SU-DHL-6 (cell line): ENCODE measurements around the gene ARMC9.

ENCODE experiments used
- H2AFZ ChIP-seq: fragments of 200-600 bp; sonication (generic); 2 replicates; pipeline ENCODE4 v1.6.1; 2014; ENCODE audit warnings: low read depth, mild to moderate bottlenecking, moderate library complexity, mixed read lengths, antibody characterized with exemption, low read length; ENCODE audit not compliant: severe bottlenecking
- H3F3A ChIP-seq: fragments of 200-600 bp; shearing (Covaris generic); 2 replicates; pipeline ENCODE4 v1.6.0; 2016; ENCODE audit warnings: antibody characterized with exemption, mild to moderate bottlenecking; ENCODE audit not compliant: insufficient read depth
- H3K27ac ChIP-seq: fragments of 200-600 bp; sonication (generic); 2 replicates; pipeline ENCODE4 v1.5.1; 2016; ENCODE audit warnings: low read depth, mild to moderate bottlenecking, low read length, moderate library complexity, mixed read lengths
- H3K27me3 ChIP-seq: fragments of 200-600 bp; sonication (generic), shearing (Covaris generic); 2 replicates; pipeline ENCODE4 v1.6.0; 2014; ENCODE audit warnings: mild to moderate bottlenecking, low read length
- H3K36me3 ChIP-seq: fragments of 200-600 bp; sonication (generic); 2 replicates; pipeline ENCODE4 v1.6.1; 2014; ENCODE audit warnings: mild to moderate bottlenecking, low read length, mixed read lengths
- H3K4me2 ChIP-seq: fragments of 300-600, 200-600 bp; shearing (Covaris generic), sonication (generic); 2 replicates; pipeline ENCODE4 v1.6.0; 2014; ENCODE audit warnings: low read length, low read depth, mild to moderate bottlenecking; ENCODE audit not compliant: poor library complexity, severe bottlenecking
- H3K4me3 ChIP-seq: fragments of 200-600 bp; sonication (generic); 2 replicates; pipeline ENCODE4 v1.5.1; 2014; ENCODE audit warnings: antibody characterized with exemption, low read length, mild to moderate bottlenecking, mixed read lengths; ENCODE audit not compliant: insufficient read depth, poor library complexity, severe bottlenecking
- H3K79me2 ChIP-seq: fragments of 200-600 bp; sonication (generic); 2 replicates; pipeline ENCODE4 v1.6.1; 2014; ENCODE audit warnings: mild to moderate bottlenecking, low read length, moderate library complexity; ENCODE audit not compliant: insufficient read depth
- H3K9ac ChIP-seq: fragments of 200-600 bp; sonication (generic); 2 replicates; pipeline ENCODE4 v1.7.0; 2014; ENCODE audit warnings: mild to moderate bottlenecking, low read length
- H3K9me2 ChIP-seq: fragments of 200-600 bp; sonication (generic); replicated peaks from 2 replicates; pipeline ENCODE4 v1.6.1; 2014; ENCODE audit warnings: low read length; ENCODE audit not compliant: insufficient read depth
- H3K9me3 ChIP-seq: fragments of 200-600 bp; sonication (generic); 2 replicates; pipeline ENCODE4 v1.6.1; 2014; ENCODE audit warnings: low read length, mixed read lengths; ENCODE audit not compliant: insufficient read depth
- H4K20me1 ChIP-seq: fragments of 200-600 bp; sonication (generic); 2 replicates; pipeline ENCODE4 v1.6.1; 2014; ENCODE audit warnings: low read depth, mild to moderate bottlenecking, antibody characterized with exemption, low read length, moderate library complexity, mixed read lengths
- EZH2phosphoT487 ChIP-seq: fragments of 200-600 bp; sonication (generic), shearing (Covaris generic); conservative IDR thresholded peaks from 2 replicates; pipeline ENCODE4 v1.6.1; 2018; ENCODE audit warnings: mild to moderate bottlenecking, antibody characterized with exemption, low read length, moderate library complexity, mixed read lengths
- TF ChIP-seq, protein P1 (sequence below): fragments of 200-600 bp; sonication (generic); IDR thresholded peaks from one replicate; pipeline ENCODE4 v1.5.1; 2017; ENCODE audit warnings: antibody characterized with exemption, mild to moderate bottlenecking, low read length, moderate library complexity; ENCODE audit not compliant: insufficient read depth, poor library complexity, severe bottlenecking

ARMC9 gene

DNA sequence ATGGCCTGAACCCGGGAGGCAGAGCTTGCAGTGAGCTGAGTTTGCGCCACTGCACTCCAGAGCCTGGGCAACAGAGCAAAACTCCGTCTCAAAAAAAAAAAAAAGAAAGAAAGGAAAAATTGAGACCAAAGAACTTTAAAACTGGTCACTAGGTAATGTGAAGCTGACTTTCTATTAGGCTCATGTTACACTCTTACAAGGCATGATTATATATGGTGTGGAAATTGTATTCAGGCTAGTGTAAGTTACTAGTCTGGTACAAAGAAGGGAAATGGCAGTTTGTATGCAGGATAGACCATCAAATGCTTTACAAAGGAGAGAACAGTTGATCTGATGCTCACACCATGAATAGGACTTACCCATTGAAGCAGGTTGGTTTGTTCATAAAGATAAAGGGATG is 35.4 kb upstream of the ARMC9 start:
- no peaks in the 10 kb centered on the region for H4K20me1 ChIP-seq
- TF ChIP-seq EZH2phosphoT487, result no peak
- TF ChIP-seq, protein P1, sequence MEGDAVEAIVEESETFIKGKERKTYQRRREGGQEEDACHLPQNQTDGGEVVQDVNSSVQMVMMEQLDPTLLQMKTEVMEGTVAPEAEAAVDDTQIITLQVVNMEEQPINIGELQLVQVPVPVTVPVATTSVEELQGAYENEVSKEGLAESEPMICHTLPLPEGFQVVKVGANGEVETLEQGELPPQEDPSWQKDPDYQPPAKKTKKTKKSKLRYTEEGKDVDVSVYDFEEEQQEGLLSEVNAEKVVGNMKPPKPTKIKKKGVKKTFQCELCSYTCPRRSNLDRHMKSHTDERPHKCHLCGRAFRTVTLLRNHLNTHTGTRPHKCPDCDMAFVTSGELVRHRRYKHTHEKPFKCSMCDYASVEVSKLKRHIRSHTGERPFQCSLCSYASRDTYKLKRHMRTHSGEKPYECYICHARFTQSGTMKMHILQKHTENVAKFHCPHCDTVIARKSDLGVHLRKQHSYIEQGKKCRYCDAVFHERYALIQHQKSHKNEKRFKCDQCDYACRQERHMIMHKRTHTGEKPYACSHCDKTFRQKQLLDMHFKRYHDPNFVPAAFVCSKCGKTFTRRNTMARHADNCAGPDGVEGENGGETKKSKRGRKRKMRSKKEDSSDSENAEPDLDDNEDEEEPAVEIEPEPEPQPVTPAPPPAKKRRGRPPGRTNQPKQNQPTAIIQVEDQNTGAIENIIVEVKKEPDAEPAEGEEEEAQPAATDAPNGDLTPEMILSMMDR, result no peak
- H3K9me2 ChIP-seq, result no peaks in the 10 kb centered on the region
- no peak overlapping the region for H2AFZ ChIP-seq
- no peaks in the 10 kb centered on the region for H3K9me3 ChIP-seq
- H3K27ac ChIP-seq, result no peak overlapping the region
- no peak overlapping the region for H3K9ac ChIP-seq
- peaks cover 23% of the 10 kb centered on the region; the same call in 1 of the 2 replicates for H3K36me3 ChIP-seq
- no peaks in the 10 kb centered on the region for H3K27me3 ChIP-seq
- no peak overlapping the region for H3K4me2 ChIP-seq
- H3K79me2 ChIP-seq, result no peaks in the 10 kb centered on the region
- no peak overlapping the region for H3K4me3 ChIP-seq
- no peaks in the 10 kb centered on the region for H3F3A ChIP-seq

DNA sequence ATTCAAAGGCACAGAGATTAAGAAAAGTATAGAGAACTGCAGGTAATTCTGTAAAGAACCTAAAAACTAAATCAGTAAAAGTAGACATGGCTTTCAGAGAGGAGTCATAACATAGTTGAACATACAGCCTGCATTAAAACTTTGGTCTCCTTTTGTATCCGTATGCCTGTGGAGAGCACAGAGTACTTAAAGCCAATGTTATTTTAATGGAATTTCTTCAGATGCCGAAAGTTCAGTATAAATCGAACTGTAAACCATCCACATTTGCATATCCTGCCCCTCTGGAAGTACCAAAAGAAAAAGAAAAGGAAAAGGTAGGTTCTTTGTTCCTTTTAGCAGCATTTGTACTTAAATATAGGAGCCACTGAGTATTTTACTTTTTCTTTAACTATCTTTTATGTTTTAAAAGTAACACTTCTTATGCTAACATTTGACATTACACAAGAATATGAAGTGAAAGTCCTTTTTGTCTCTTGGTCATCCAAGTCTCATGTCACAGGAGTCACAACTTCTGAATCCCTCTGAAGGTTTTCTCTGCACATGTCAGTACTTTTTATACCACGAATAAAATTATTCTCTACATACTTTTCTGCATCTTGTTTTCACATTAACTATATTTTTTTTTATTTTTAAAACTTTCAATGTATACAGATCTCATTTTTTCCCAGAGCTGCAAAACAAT is 34.9 kb upstream of the ARMC9 start:
- no peaks in the 10 kb centered on the region for H3K79me2 ChIP-seq
- no peak overlapping the region for H3K4me2 ChIP-seq
- no peak overlapping the region for H3K4me3 ChIP-seq
- no peak overlapping the region for H2AFZ ChIP-seq
- H4K20me1 ChIP-seq, result no peaks in the 10 kb centered on the region
- peaks cover 23% of the 10 kb centered on the region; the same call in 1 of the 2 replicates for H3K36me3 ChIP-seq
- no peak overlapping the region for H3K9ac ChIP-seq
- H3K9me2 ChIP-seq, result no peaks in the 10 kb centered on the region
- H3K27me3 ChIP-seq, result no peaks in the 10 kb centered on the region
- H3K9me3 ChIP-seq, result no peaks in the 10 kb centered on the region
- no peak overlapping the region for H3K27ac ChIP-seq
- no peaks in the 10 kb centered on the region for H3F3A ChIP-seq
- no peak for TF ChIP-seq EZH2phosphoT487
- TF ChIP-seq, protein P1, result no peak

DNA sequence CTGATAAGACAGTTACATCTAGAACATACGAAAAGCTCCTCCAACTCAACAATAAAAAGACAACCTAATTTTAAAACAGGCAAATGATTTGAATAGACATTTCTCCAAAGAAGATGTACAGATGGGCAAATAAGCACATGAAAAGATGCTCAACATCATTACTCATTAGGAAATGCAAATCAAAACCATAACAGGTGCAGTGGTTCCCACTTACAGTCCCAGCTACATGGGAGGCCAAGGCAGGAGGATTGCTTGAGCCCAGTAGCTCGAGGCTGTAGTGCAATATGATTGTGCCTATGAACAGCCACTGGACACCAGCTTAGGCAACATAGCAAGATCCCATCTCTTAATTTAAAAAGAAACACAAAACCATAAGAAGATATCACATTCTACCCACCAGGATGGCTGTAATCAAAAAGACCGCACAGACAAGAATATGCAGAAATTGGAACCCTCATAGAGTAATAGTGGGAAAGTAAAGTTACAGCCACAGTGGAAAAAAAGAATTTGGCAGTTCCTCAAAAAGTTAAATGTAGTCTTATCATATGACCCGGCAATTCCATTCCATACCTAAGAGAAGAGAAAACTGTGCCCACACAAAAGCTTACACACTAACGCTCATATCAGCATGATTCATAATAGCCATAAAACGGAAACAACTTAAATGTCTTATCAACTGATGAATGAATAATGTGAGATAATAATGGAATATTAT is 30.5 kb upstream of the ARMC9 start:
- Histone ChIP-seq H3K79me2 (no peaks in the 10 kb centered on the region), H3K36me3 (peaks cover 27% of the 10 kb centered on the region; the same call in 1 of the 2 replicates), H3K4me2 (no peak overlapping the region), H3K27me3 (no peaks in the 10 kb centered on the region), H3K9ac (no peak overlapping the region), H3K4me3 (no peak overlapping the region), H3K9me2 (no peaks in the 10 kb centered on the region), H3F3A (no peaks in the 10 kb centered on the region), H2AFZ (no peak overlapping the region), H4K20me1 (no peaks in the 10 kb centered on the region), H3K9me3 (no peaks in the 10 kb centered on the region), H3K27ac (no peak overlapping the region)
- TF ChIP-seq, protein P1, result no peak
- TF ChIP-seq EZH2phosphoT487, result no peak
